Lung (tissue), 12 donors: ENCODE measurements around the gene B3GLCT. TPM values are rescaled to one million over a fixed set of nuclear protein-coding genes. Genes with fewer than 3 reads are reported as not detected.

Experiments
- ATAC-seq: fragments of 200-7000 bp; cut with Tn5 transposase; one replicate; pipeline ENCODE4 v1.9.1; 2020; ENCODE audit warnings: moderate number of reproducible peaks; ENCODE audit not compliant: insufficient read depth, low FRiP score
- DNase-seq, 3 donors: peaks; one replicate each; pipeline ENCODE4 v3.0.0-alpha.2; 2013 to 2017
- H3K27ac ChIP-seq, 2 donors: one replicate each; pipeline ENCODE4 v1.5.1; 2013; ENCODE audit warnings: mild to moderate bottlenecking in 2 of 2, moderate library complexity in 2 of 2, control low read depth in 1 of 2, inconsistent platforms in 1 of 2, low read depth in 1 of 2, low read length in 1 of 2
- H3K27me3 ChIP-seq, 3 donors: one replicate each; pipeline ENCODE4 v1.5.1; 2013; ENCODE audit warnings: low read length in 2 of 3; ENCODE audit not compliant: control insufficient read depth in 3 of 3, insufficient read depth in 3 of 3
- H3K36me3 ChIP-seq, 4 donors: one replicate each; pipeline ENCODE4 v1.5.1; 2013; ENCODE audit warnings: low read length in 4 of 4, mild to moderate bottlenecking in 1 of 4, moderate library complexity in 1 of 4; ENCODE audit not compliant: control insufficient read depth in 4 of 4, insufficient read depth in 4 of 4
- H3K4me1 ChIP-seq, 5 donors: one replicate each; pipeline ENCODE4 v1.5.1; 2013; ENCODE audit warnings: low read length in 5 of 5, mild to moderate bottlenecking in 2 of 5, moderate library complexity in 1 of 5; ENCODE audit not compliant: control insufficient read depth in 5 of 5, insufficient read depth in 5 of 5
- H3K4me3 ChIP-seq: one replicate; pipeline ENCODE4 v1.5.1; 2013; ENCODE audit warnings: mild to moderate bottlenecking, control low read depth, moderate library complexity
- H3K9ac ChIP-seq, 2 donors: one replicate each; pipeline ENCODE4 v1.5.1; 2013; ENCODE audit warnings: low read length in 2 of 2, control low read depth in 1 of 2; ENCODE audit not compliant: insufficient read depth in 1 of 2
- H3K9me3 ChIP-seq, 4 donors: one replicate each; pipeline ENCODE4 v1.5.1; 2013; ENCODE audit warnings: low read length in 3 of 4, mild to moderate bottlenecking in 1 of 4, moderate library complexity in 1 of 4; ENCODE audit not compliant: control insufficient read depth in 4 of 4, insufficient read depth in 3 of 4
- CTCF ChIP-seq: IDR thresholded peaks from 2 replicates; pipeline ENCODE4 v1.5.1; 2012; ENCODE audit warnings: mild to moderate bottlenecking; ENCODE audit errors: control extremely low read depth, extremely low read depth
- WGBS, 2 donors: extraction: QIAGEN DNeasy Blood & Tissue Kit; methylation state at CpG; one replicate each; pipeline ENCODE4 v1.1.7; 2013; 5-methylcytosine and 5-hydroxymethylcytosine counted together
- polyA plus RNA-seq, 2 donors: library from polyadenylated mRNA; stranded (reverse); fragments of 200-250 nt; gene quantifications; one replicate each; pipeline ENCODE4 v1.2.1, GENCODE V29; 2013
- total RNA-seq, 2 donors: library from RNA; depleted of rRNA in 1 of 2; stranded (reverse); fragments of >200 nt in 1 of 2; gene quantifications; one replicate each; pipeline ENCODE4 v1.2.1, GENCODE V29; 2014 to 2021
- donor health status: control.
- donor health status: control.
- donor health status: Bipolar disorder and iron deficiency.
- donor health status: healthy.
- donor health status: DM: yes; HTN: yes; CAD: no.

B3GLCT gene
- total and polyA plus RNA-seq, 4 donors, result 2.4 to 13.7 (median 3.1) TPM

GRCh38 chr13:31184981-31185645 lies 14.7 kb upstream of the B3GLCT start:
- ATAC-seq, result no peak
- Histone ChIP-seq H3K36me3 (no peaks in the 10 kb centered on the region), H3K4me1 (no peaks in the 10 kb centered on the region), H3K27me3 (no peaks in the 10 kb centered on the region), H3K27ac (no peak overlapping the region), H3K4me3 (no peak overlapping the region), H3K9ac (no peak overlapping the region), H3K9me3 (peaks cover 0 to 3% (median under 1%) of the 10 kb centered on the region in 4 donors)
- WGBS, 2 donors, result 78 to 85% methylated on average over 7 of the region's 7 CpGs
- no peak for TF ChIP-seq CTCF
- peak in 1 of 3 donors; percentile 25 for DNase-seq

- ATAC-seq (no peak), DNase-seq (no peak)
- Histone ChIP-seq H3K4me3 (no peak overlapping the region), H3K27ac (no peak overlapping the region), H3K4me1 (no peaks in the 10 kb centered on the region), H3K36me3 (no peaks in the 10 kb centered on the region), H3K9me3 (peaks cover 0 to 3% (median under 1%) of the 10 kb centered on the region in 4 donors), H3K9ac (no peak overlapping the region), H3K27me3 (no peaks in the 10 kb centered on the region)
- 83 to 94% methylated on average over 4 of the region's 4 CpGs for WGBS, 2 donors
- no peak for TF ChIP-seq CTCF
Observed at GRCh38 chr13:31191748-31192147, 8.0 kb upstream of the B3GLCT start.

- WGBS, 2 donors, result 89 to 95% methylated on average over 6 of the region's 6 CpGs
- no peak for TF ChIP-seq CTCF
- H3K36me3 ChIP-seq, result no peaks in the 10 kb centered on the region
- peaks cover 0 to 3% (median under 1%) of the 10 kb centered on the region in 4 donors for H3K9me3 ChIP-seq
- ATAC-seq, result no peak
- DNase-seq, result no peak
- no peaks in the 10 kb centered on the region for H3K27me3 ChIP-seq
- no peaks in the 10 kb centered on the region for H3K4me1 ChIP-seq
- H3K4me3 ChIP-seq, result no peak overlapping the region
- H3K27ac ChIP-seq, result no peak overlapping the region
- H3K9ac ChIP-seq, result no peak overlapping the region
Observed at GRCh38 chr13:31192306-31192705, 7.5 kb upstream of the B3GLCT start.

GRCh38 chr13:31195616-31196015 lies 4.2 kb upstream of the B3GLCT start:
- H3K9me3 ChIP-seq, result no peaks in the 10 kb centered on the region
- no peak overlapping the region for H3K27ac ChIP-seq
- peaks cover 0 to 3% (median 0%) of the 10 kb centered on the region in 3 donors for H3K27me3 ChIP-seq
- H3K9ac ChIP-seq, result no peak overlapping the region
- no peak overlapping the region for H3K4me3 ChIP-seq
- DNase-seq, result no peak
- no peaks in the 10 kb centered on the region for H3K36me3 ChIP-seq
- ATAC-seq, result no peak
- 94 to 95% methylated on average over 4 of the region's 4 CpGs for WGBS, 2 donors
- no peaks in the 10 kb centered on the region for H3K4me1 ChIP-seq
- TF ChIP-seq CTCF, result no peak
